IMR-90 (cell line): ENCODE measurements around the gene PTPN4. TPM values are rescaled to one million over a fixed set of nuclear protein-coding genes. Genes with fewer than 3 reads are reported as not detected.

Experiments used
- ATAC-seq: fragments of 200-7000 bp; cut with Tn5 transposase; 2 replicates; pipeline ENCODE4 v1.9.1; 2020; ENCODE audit warnings: low read depth, mild to moderate bottlenecking, moderate library complexity
- BruUV-seq: library from RNA; stranded (reverse); fragments of 400-500 nt; replicated peaks from 2 replicates; lab custom pipeline; 2021; lab: Mats Ljungman, UMichigan
- CTCF ChIA-PET: fragments of 300-600 bp; formaldehyde crosslinking; extraction: SDS; loops from one replicate; lab custom pipeline; 2021; ENCODE audit warnings: antibody characterized with exemption; lab: Yijun Ruan, JAX
- POLR2A ChIA-PET: fragments of 300-600 bp; sonication (Branson Sonifier 250); formaldehyde crosslinking; loops from one replicate; lab custom pipeline; 2022; ENCODE audit warnings: antibody characterized with exemption; ENCODE audit not compliant: unreplicated experiment; lab: Charles Lee
- DNase-seq: peaks from one replicate; pipeline ENCODE4 v3.0.0; 2013
- H2AFZ ChIP-seq: replicated peaks from 2 replicates; pipeline ENCODE3; 2013; ENCODE audit warnings: low read length, mild to moderate bottlenecking; ENCODE audit not compliant: poor library complexity
- H2AK5ac ChIP-seq: 2 replicates; pipeline ENCODE4 v1.6.1; 2013; ENCODE audit warnings: low read depth, low read length, inconsistent platforms
- H2AK9ac ChIP-seq: replicated peaks from 2 replicates; pipeline ENCODE3; 2013; ENCODE audit warnings: mild to moderate bottlenecking, low read depth, low read length, moderate library complexity; ENCODE audit not compliant: poor library complexity
- H2BK120ac ChIP-seq: 2 replicates; pipeline ENCODE4 v1.6.1; 2013; ENCODE audit warnings: low read depth, low read length, inconsistent platforms
- H2BK15ac ChIP-seq: 3 replicates; pipeline ENCODE4 v1.6.1; 2013; ENCODE audit warnings: low read depth, low read length, inconsistent platforms
- H2BK20ac ChIP-seq: 2 replicates; pipeline ENCODE4 v1.6.1; 2013; ENCODE audit warnings: low read depth, mild to moderate bottlenecking, inconsistent platforms, low read length, moderate library complexity
- H2BK5ac ChIP-seq: 2 replicates; pipeline ENCODE4 v1.6.1; 2013; ENCODE audit warnings: mild to moderate bottlenecking, low read depth, low read length, inconsistent platforms; ENCODE audit not compliant: poor library complexity, severe bottlenecking
- H3K14ac ChIP-seq: replicated peaks from 2 replicates; pipeline ENCODE4 v1.6.1; 2013; ENCODE audit warnings: low read depth, low read length, inconsistent platforms
- H3K18ac ChIP-seq: 2 replicates; pipeline ENCODE4 v1.6.1; 2013; ENCODE audit warnings: low read depth, low read length, control low read depth
- H3K23ac ChIP-seq: 2 replicates; pipeline ENCODE4 v1.6.1; 2013; ENCODE audit warnings: low read depth, low read length, inconsistent platforms
- H3K27ac ChIP-seq: 2 replicates; pipeline ENCODE4 v1.5.1; 2013; ENCODE audit warnings: mild to moderate bottlenecking, control low read depth, low read length; ENCODE audit not compliant: insufficient read depth
- H3K27me3 ChIP-seq: 2 replicates; pipeline ENCODE4 v1.6.1; 2013; ENCODE audit warnings: low read length; ENCODE audit not compliant: control insufficient read depth, insufficient read depth
- H3K36me3 ChIP-seq: 2 replicates; pipeline ENCODE4 v1.6.1; 2013; ENCODE audit warnings: low read length, mixed read lengths; ENCODE audit not compliant: control insufficient read depth, insufficient read depth
- H3K4ac ChIP-seq: 2 replicates; pipeline ENCODE4 v1.6.1; 2013; ENCODE audit warnings: low read depth, low read length, inconsistent platforms
- H3K4me1 ChIP-seq: 2 replicates; pipeline ENCODE4 v1.6.1; 2013; ENCODE audit warnings: low read length, mixed read lengths; ENCODE audit not compliant: control insufficient read depth, insufficient read depth
- H3K4me2 ChIP-seq: 2 replicates; pipeline ENCODE4 v1.6.1; 2013; ENCODE audit warnings: low read depth, mild to moderate bottlenecking, control low read depth, low read length, moderate library complexity
- H3K4me3 ChIP-seq: 2 replicates; pipeline ENCODE4 v1.5.1; 2013; ENCODE audit warnings: low read depth, mild to moderate bottlenecking, control low read depth, low read length, moderate library complexity; ENCODE audit not compliant: insufficient read depth
- H3K56ac ChIP-seq: 2 replicates; pipeline ENCODE4 v1.6.1; 2013; ENCODE audit warnings: low read length, inconsistent platforms; ENCODE audit not compliant: insufficient read depth; ENCODE audit errors: extremely low read depth
- H3K79me1 ChIP-seq, 2 experiments: 2 replicates each; pipeline ENCODE4 v1.6.1; 2013; ENCODE audit warnings: low read length in 2 of 2, inconsistent platforms in 1 of 2, low read depth in 1 of 2
- H3K9ac ChIP-seq: 2 replicates; pipeline ENCODE4 v1.6.1; 2013; ENCODE audit warnings: low read depth, low read length, control low read depth
- H3K9me1 ChIP-seq: 2 replicates; pipeline ENCODE4 v1.6.1; 2013; ENCODE audit warnings: low read length, inconsistent platforms; ENCODE audit not compliant: insufficient read depth
- H3K9me3 ChIP-seq: 2 replicates; pipeline ENCODE4 v1.6.1; 2013; ENCODE audit warnings: low read length; ENCODE audit not compliant: control insufficient read depth, insufficient read depth
- H4K20me1 ChIP-seq: 2 replicates; pipeline ENCODE4 v1.6.1; 2013; ENCODE audit warnings: low read length, inconsistent platforms; ENCODE audit not compliant: insufficient read depth
- H4K5ac ChIP-seq: 2 replicates; pipeline ENCODE4 v1.6.1; 2013; ENCODE audit warnings: mild to moderate bottlenecking, low read depth, low read length, control low read depth
- H4K8ac ChIP-seq, 2 experiments: 2 replicates each; pipeline ENCODE4 v1.6.1; 2013; ENCODE audit warnings: low read depth in 2 of 2, low read length in 2 of 2, control low read depth in 1 of 2, inconsistent platforms in 1 of 2
- H4K91ac ChIP-seq: 2 replicates; pipeline ENCODE4 v1.6.1; 2013; ENCODE audit warnings: low read depth, low read length, inconsistent platforms; ENCODE audit not compliant: insufficient read depth
- CEBPB ChIP-seq: IDR thresholded peaks from 2 replicates; pipeline ENCODE4 v1.6.1; 2012; ENCODE audit warnings: low read depth, low read length, improper control_type of control experiment
- CHD1 ChIP-seq: IDR thresholded peaks from 2 replicates; pipeline ENCODE4 v1.6.1; 2012; ENCODE audit warnings: low read depth, low read length, improper control_type of control experiment
- ELK1 ChIP-seq: fragments of 150-350 bp; IDR thresholded peaks from 2 replicates; pipeline ENCODE4 v1.6.1; 2016; ENCODE audit warnings: low read depth, mild to moderate bottlenecking, low read length, moderate library complexity, borderline replicate concordance
- FOS ChIP-seq: fragments of 150-350 bp; IDR thresholded peaks from 2 replicates; pipeline ENCODE4 v1.6.1; 2016; ENCODE audit warnings: low read depth, low read length
- MAFK ChIP-seq: IDR thresholded peaks from 2 replicates; pipeline ENCODE4 v1.6.1; 2012; ENCODE audit warnings: low read depth, low read length, improper control_type of control experiment
- MAZ ChIP-seq: IDR thresholded peaks from 2 replicates; pipeline ENCODE4 v1.6.1; 2012; ENCODE audit warnings: low read depth, mild to moderate bottlenecking, low read length, improper control_type of control experiment, moderate library complexity, borderline replicate concordance
- MXI1 ChIP-seq: IDR thresholded peaks from 2 replicates; pipeline ENCODE4 v1.6.1; 2012; ENCODE audit warnings: low read depth, mild to moderate bottlenecking, low read length, moderate library complexity, borderline replicate concordance
- NFE2L2 ChIP-seq: fragments of 150-350 bp; IDR thresholded peaks from 2 replicates; pipeline ENCODE4 v1.6.1; 2016; ENCODE audit warnings: low read depth, mild to moderate bottlenecking, low read length
- POLR2A ChIP-seq: IDR thresholded peaks from 2 replicates; pipeline ENCODE4 v1.6.1; 2012; ENCODE audit warnings: mild to moderate bottlenecking, low read depth, low read length
- RAD21 ChIP-seq: IDR thresholded peaks from 2 replicates; pipeline ENCODE4 v1.6.1; 2012; ENCODE audit warnings: low read length, improper control_type of control experiment
- RCOR1 ChIP-seq: IDR thresholded peaks from 2 replicates; pipeline ENCODE4 v1.6.1; 2012; ENCODE audit warnings: mild to moderate bottlenecking, low read length, improper control_type of control experiment; ENCODE audit not compliant: insufficient replicate concordance
- RFX5 ChIP-seq: IDR thresholded peaks from 2 replicates; pipeline ENCODE4 v1.8.0; 2012; ENCODE audit warnings: low read depth, mild to moderate bottlenecking, low read length, moderate library complexity
- SMC3 ChIP-seq: fragments of 150-350 bp; IDR thresholded peaks from 2 replicates; pipeline ENCODE4 v1.6.1; 2016; ENCODE audit warnings: low read depth, mild to moderate bottlenecking, antibody characterized with exemption, low read length, moderate library complexity
- dilution Hi-C: fragments of 300-500 bp; cut with HindIII; formaldehyde crosslinking; loops from one replicate; pipeline ENCODE4 v1.14.3; 2018; ENCODE audit warnings: low sequenced_read_pairs; ENCODE audit not compliant: unreplicated experiment
- in situ Hi-C: fragments of 300-500 bp; cut with MboI; formaldehyde crosslinking; loops from 3 replicates; pipeline ENCODE4 v1.14.3; 2019; ENCODE audit warnings: low sequenced_read_pairs, inconsistent platforms, mixed read lengths
- intact Hi-C: fragments of 100-400 bp; cut with micrococcal nuclease; formaldehyde crosslinking; loops from 2 replicates; pipeline ENCODE4 v1.10.0; 2022
- polyA plus RNA-seq, 3 experiments: library from polyadenylated mRNA; depleted of rRNA; stranded (reverse); fragments of >200 nt; gene quantifications; 2 replicates each; pipeline ENCODE4 v1.2.3, GENCODE V29; 2012; ENCODE audit warnings: low replicate concordance in 1 of 3
- total RNA-seq: library from RNA; depleted of rRNA; stranded (reverse); fragments of >200 nt; gene quantifications from 2 replicates; pipeline ENCODE4 v1.2.3, GENCODE V29; 2012
- TF ChIP-seq, protein P1 (sequence below): fragments of 150-350 bp; IDR thresholded peaks from 2 replicates; pipeline ENCODE4 v1.6.1; 2017; ENCODE audit warnings: mild to moderate bottlenecking, antibody characterized with exemption, low read length, low read depth

Gene PTPN4
- total and polyA plus RNA-seq, 2 of the 4 experiments (the other 2 are of a cell fraction), result 2.9 to 19.2 TPM

DNA sequence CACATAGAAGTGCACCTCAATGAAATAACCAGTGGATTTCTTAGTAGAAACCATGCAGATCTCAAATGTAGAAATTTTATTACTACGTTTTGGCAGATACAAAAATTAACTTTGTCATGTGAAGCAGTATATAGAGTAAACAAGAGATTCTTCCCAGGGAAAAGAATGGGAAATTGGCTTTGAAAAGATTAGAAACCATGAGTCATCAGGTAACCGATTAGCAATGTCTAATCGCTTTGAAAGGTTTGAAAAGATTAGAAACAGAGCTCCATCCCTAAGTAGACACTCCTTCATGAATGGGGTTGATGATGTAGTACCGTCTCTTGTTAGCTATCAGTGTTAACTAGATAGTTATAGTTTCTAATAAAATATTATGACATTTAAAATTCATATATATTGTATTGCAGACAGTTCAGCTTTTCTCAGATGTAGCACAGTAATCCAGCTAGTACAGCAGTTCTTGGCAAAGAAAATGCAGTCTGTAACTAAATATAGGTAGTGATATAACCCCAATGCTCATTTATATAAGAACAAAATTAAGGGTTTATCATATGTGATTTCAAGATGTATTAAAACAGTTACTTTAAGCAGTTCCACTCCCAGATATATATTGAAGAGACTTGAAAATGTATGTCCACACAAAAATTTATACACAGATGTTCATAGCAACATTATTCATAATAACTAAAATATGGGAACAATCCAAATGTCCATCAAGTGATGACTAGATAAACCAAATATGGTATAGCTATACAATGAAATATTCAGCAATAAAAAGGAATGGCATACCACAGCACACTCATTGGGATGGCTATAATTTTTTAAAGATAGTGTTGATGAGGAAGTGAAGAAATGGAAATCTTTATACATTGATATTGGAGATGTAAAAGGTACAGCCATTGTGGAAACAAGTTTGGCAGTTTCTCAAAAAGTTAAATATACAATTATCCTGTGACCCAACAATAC, 113.9 kb downstream of the PTPN4 start (continued):
- no peak for TF ChIP-seq RAD21
- TF ChIP-seq SMC3, result no peak
- no peak for TF ChIP-seq MAFK
- TF ChIP-seq NFE2L2, result no peak
- no peak for TF ChIP-seq POLR2A

DNA sequence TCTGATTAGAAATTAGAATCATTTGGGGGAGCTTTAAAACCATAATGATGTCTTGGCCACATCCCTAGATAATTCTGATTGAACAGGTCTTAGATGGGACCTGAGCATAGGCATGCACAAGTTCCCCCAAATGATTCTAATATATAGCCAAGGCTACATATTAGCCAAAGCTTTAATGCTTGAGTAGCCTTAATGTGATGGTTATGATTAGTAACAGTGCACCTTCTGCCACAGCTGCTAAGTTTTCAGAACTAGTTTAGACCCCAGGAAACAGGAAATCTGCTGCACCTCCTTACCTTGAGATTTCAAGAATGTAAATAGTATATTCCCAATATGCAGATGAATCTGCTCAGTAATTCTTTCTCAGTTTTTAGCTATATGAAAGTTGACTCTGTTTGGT, 119.8 kb downstream of the PTPN4 start:
- ChIA-PET CTCF (interaction anchor here (0.6 to 1.0 kb wide), 2 partner anchors 9 kb away, joined by 3 read pairs; no protein-coding TSS in a partner anchor), POLR2A (no interaction called here)
- no peak overlapping the region for H4K91ac ChIP-seq
- no peaks in the 10 kb centered on the region for H3K9me3 ChIP-seq
- H3K9ac ChIP-seq, result no peak overlapping the region
- no peaks in the 10 kb centered on the region for H3K27me3 ChIP-seq
- H3K27ac ChIP-seq, result no peak overlapping the region
- H3K79me1 ChIP-seq, result no peaks in the 10 kb centered on the region
- no peak overlapping the region for H2BK120ac ChIP-seq
- H3K4me3 ChIP-seq, result no peak overlapping the region
- H4K20me1 ChIP-seq, result no peaks in the 10 kb centered on the region
- no peak overlapping the region for H2AK9ac ChIP-seq
- H3K4ac ChIP-seq, result no peak overlapping the region
- no peak overlapping the region for H3K56ac ChIP-seq
- no peak overlapping the region for H2BK20ac ChIP-seq
- H3K4me1 ChIP-seq, result no peaks in the 10 kb centered on the region
- H3K18ac ChIP-seq, result no peak overlapping the region
- no peak overlapping the region for H3K14ac ChIP-seq
- no peak overlapping the region for H2BK15ac ChIP-seq
- no peak overlapping the region for H4K8ac ChIP-seq
- H4K5ac ChIP-seq, result no peak overlapping the region
- H3K23ac ChIP-seq, result no peak overlapping the region
- in situ Hi-C loops (no loop called here), intact Hi-C loops (no loop called here), dilution Hi-C loops (no loop called here)
- no peak overlapping the region for H3K4me2 ChIP-seq
- no peaks in the 10 kb centered on the region for H3K9me1 ChIP-seq
- no peak overlapping the region for H2AK5ac ChIP-seq
- no peak for ATAC-seq
- no peak overlapping the region for H2BK5ac ChIP-seq
- DNase-seq, result no peak
- BruUV-seq, result no TSS peak
- no peaks in the 10 kb centered on the region for H3K36me3 ChIP-seq
- H2AFZ ChIP-seq, result no peak overlapping the region
- TF ChIP-seq SMC3 (no peak), NFE2L2 (no peak), ELK1 (no peak), MAZ (no peak), CHD1 (no peak), RAD21 (no peak), MXI1 (no peak), POLR2A (no peak), RCOR1 (no peak), RFX5 (no peak), CEBPB (no peak), MAFK (no peak), FOS (no peak)
- TF ChIP-seq, protein P1, sequence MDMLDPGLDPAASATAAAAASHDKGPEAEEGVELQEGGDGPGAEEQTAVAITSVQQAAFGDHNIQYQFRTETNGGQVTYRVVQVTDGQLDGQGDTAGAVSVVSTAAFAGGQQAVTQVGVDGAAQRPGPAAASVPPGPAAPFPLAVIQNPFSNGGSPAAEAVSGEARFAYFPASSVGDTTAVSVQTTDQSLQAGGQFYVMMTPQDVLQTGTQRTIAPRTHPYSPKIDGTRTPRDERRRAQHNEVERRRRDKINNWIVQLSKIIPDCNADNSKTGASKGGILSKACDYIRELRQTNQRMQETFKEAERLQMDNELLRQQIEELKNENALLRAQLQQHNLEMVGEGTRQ, result no peak
